GM06990 (cell line): ENCODE results near the gene LDHD.
"Not testable (repeated sequence)": the region's sequence is repeated elsewhere in the genome, so short reads cannot be mapped to it uniquely, and the experiment has no call there.

Experiments
- DNase-seq: peaks from one replicate; pipeline ENCODE4 v3.0.0-alpha.2; 2011; ENCODE audit not compliant: insufficient read length; ENCODE audit errors: extremely low read depth
- H3K27me3 ChIP-seq: replicated peaks from 2 replicates; pipeline ENCODE4 v1.6.0; 2011; ENCODE audit warnings: low read length; ENCODE audit not compliant: control insufficient read depth, insufficient read depth
- H3K36me3 ChIP-seq: 2 replicates; pipeline ENCODE4 v1.5.1; 2011; ENCODE audit warnings: low read length; ENCODE audit not compliant: control insufficient read depth, insufficient read depth
- H3K4me3 ChIP-seq: replicated peaks from 2 replicates; pipeline ENCODE4 v1.5.1; 2011; ENCODE audit warnings: low read depth, mild to moderate bottlenecking, control low read depth, low read length
- TF ChIP-seq, protein P1 (sequence below): IDR thresholded peaks from 2 replicates; pipeline ENCODE4 v1.5.1; 2011; ENCODE audit warnings: low read length, control low read depth, mild to moderate bottlenecking, inconsistent platforms; ENCODE audit not compliant: insufficient read depth, poor library complexity, severe bottlenecking

LDHD gene

DNA sequence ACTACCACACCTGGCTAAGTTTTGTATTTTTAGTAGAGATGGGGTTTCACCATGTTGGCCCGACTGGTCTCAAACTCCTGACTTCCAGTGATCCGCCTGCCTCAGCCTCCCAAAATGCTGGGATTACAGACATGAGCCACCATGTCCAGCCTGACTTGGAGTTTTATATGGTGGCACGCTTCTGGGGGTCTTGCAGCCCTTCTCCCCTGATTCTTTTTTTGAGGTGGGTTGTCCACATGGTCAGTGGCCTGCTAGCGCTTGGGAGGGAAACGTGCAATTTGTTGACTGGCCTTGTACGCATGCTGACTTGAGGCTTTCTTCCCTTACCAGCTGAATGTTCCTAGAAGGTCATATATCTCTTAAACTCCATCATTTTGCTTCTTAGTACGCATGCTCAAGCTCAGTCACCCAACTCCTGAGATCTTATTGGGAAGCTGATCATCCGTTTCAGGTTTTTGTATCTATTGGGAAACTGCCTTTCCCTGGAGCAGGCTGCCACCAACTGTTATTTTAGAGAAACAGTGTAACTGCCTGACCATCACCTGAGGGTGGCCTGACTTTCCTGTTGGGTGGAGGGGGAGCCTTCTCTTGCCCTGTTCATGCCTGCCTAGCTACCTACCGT, 13.7 kb upstream of the LDHD start:
- DNase-seq = no peak
- H3K4me3 ChIP-seq = no peak overlapping the region
- no peaks in the 10 kb centered on the region for H3K27me3 ChIP-seq
- no peaks in the 10 kb centered on the region for H3K36me3 ChIP-seq
- TF ChIP-seq, protein P1, sequence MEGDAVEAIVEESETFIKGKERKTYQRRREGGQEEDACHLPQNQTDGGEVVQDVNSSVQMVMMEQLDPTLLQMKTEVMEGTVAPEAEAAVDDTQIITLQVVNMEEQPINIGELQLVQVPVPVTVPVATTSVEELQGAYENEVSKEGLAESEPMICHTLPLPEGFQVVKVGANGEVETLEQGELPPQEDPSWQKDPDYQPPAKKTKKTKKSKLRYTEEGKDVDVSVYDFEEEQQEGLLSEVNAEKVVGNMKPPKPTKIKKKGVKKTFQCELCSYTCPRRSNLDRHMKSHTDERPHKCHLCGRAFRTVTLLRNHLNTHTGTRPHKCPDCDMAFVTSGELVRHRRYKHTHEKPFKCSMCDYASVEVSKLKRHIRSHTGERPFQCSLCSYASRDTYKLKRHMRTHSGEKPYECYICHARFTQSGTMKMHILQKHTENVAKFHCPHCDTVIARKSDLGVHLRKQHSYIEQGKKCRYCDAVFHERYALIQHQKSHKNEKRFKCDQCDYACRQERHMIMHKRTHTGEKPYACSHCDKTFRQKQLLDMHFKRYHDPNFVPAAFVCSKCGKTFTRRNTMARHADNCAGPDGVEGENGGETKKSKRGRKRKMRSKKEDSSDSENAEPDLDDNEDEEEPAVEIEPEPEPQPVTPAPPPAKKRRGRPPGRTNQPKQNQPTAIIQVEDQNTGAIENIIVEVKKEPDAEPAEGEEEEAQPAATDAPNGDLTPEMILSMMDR = no peak

DNA sequence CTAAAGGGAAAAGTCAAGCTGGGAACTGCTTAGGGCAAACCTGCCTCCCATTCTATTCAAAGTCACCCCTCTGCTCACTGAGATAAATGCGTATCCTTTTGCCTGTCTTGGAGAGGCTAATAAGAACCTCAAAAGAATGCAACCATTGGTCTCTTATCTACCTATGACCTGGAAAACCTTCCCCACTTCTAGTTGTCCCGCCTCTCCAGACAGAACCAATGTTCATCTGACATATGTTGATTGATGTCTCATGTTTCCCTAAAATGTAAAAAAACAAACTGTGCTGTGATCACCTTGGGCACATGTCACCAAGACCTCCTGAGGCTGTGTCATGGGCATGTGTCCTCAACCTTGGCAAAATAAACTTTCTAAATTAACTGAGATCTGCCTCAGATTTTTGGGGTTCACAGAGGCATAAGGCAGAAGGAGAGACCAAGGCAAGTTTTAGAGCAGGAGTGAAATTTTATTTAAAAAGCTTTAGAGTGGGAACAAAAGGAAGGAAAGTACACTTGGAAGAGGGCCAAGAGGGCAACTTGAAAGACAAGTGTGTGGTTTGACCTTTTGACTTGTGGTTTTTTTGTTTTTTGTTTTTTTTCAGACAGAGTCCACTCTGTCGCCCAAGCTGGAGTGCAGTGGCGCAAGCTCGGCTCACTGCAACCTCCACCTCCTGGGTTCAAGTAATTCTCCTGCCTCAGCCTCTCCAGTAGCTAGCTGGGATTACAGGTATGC, 13.0 kb upstream of the LDHD start:
- H3K36me3 ChIP-seq, H3K27me3 ChIP-seq, DNase-seq, H3K4me3 ChIP-seq: not testable (repeated sequence)

DNA sequence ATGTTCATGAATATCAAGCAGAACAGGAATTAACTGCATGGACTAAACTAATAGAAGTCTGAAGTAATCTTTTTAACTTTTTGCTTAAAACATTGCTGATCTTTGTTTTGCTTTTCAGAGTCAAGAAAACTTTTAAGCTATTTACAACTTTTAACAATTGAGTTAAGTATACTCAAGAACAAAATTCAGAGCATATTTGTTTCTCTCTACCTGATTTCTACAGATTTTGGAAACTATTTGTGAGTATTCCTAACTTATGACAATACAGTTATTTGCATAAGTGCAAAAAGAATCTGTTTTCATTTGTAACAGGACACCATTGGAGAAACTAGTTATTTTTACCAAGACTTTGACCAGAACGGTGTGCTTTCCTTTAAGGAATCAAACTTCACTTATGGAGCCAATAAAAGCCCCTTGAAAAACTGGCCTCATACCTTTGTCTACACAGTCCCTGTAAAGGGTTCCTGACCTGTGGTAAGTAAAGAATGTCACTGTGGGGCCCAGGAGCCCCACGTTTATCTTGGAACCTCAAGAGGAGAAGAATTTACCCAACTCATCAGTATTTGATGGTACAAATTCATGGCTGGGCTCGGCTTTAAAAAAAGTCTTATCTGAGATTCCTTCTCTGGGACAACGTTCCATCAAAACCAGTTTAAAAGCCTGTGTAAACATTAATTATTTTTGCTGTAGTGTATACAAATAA, 11.3 kb upstream of the LDHD start:
- no peaks in the 10 kb centered on the region for H3K36me3 ChIP-seq
- H3K4me3 ChIP-seq = no peak overlapping the region
- DNase-seq = no peak
- no peaks in the 10 kb centered on the region for H3K27me3 ChIP-seq
- TF ChIP-seq, protein P1 = no peak

DNA sequence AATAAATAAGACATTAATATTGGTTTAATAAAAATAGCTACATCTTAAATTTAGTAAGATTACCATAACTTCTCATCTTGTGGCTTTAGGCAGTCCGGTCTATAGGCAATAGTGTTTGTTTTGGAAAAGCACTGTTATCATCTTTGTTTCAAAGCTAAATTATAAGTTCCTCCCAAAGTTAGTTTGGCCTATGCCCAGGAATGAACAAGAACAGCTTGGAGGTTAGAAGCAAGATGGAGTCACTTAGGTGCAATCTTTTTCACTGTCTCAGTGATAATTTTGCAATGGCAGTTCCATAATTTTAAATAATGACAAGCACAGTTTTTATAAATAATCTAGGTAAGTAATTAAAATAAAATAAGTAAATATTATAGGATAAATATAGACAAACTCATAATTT, 6.0 kb upstream of the LDHD start:
- Histone ChIP-seq H3K36me3 (no peaks in the 10 kb centered on the region), H3K4me3 (no peak overlapping the region), H3K27me3 (no peaks in the 10 kb centered on the region)
- TF ChIP-seq, protein P1 = no peak
- no peak for DNase-seq

DNA sequence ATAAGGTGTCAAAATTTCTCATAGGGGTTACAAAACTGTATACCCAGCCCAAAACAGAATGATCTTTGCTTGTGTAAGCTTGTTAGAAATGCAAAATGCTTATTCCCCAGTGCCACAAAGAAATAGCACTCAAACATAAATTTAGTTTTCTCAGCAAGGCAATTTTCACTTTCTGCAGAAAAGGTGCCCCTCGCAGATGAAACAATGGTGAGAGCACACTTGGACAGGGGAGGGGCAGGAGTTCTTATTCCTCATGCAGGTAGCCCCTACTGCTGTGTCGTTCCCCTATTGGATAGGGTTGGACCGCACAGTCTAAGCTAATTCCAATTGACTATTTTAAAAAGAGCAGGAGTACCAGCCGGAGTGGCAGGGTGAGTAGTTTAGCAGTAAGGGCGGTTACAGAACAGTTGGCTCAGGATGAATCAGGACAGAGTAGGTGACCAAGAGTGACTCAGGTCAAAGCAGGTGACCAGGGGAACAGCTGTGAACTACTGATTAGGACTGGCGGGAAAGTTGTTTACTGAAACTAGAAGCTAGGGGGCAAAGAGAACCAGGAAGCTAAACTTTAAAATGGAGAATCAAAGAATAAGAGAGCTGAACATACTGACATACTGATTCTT, 5.5 kb upstream of the LDHD start:
- Histone ChIP-seq H3K27me3 (no peaks in the 10 kb centered on the region), H3K36me3 (no peaks in the 10 kb centered on the region), H3K4me3 (no peak overlapping the region)
- no peak for DNase-seq
- TF ChIP-seq, protein P1 = no peak

DNA sequence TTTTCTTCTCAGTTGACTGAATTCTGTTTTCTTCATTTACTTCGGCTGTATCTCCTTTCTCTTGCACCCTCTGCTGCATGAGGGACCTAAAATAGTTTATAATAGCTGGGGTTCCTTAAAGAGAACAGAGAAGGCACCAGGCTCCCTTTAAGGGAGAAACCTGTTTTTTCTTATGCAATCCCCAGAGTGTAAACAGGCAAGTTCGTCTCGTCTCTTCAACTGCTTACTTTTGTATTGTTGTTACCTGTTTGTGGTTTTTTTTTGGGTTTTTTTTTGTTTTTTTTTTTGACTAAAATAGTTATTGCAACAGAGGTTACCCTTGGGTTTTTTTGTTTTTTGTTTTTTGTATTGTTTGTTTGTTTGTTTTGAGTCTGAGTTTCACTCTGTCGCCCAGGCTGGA, 3.7 kb upstream of the LDHD start:
- TF ChIP-seq, protein P1 = no peak
- DNase-seq = no peak
- Histone ChIP-seq H3K36me3 (no peaks in the 10 kb centered on the region), H3K27me3 (no peaks in the 10 kb centered on the region), H3K4me3 (no peak overlapping the region)
